GM12878 (cell line): ENCODE results near the gene ITGAL. TPM values are rescaled to one million over a fixed set of nuclear protein-coding genes. Genes with fewer than 3 reads are reported as not detected.

Source experiments
- ATAC-seq: fragments of 200-7000 bp; cut with Tn5 transposase; 3 replicates; pipeline ENCODE4 v1.9.1; 2020; ENCODE audit warnings: mild to moderate bottlenecking, moderate library complexity
- BruUV-seq: library from RNA; stranded (reverse); fragments of 400-500 nt; replicated peaks from 2 replicates; lab custom pipeline; 2021; lab: Mats Ljungman, UMichigan
- CTCF ChIA-PET: fragments of 300-600 bp; sonication (Branson Sonifier 250); formaldehyde crosslinking; extraction: SDS; loops from one replicate; lab custom pipeline; 2021; ENCODE audit warnings: inconsistent platforms; lab: Yijun Ruan, JAX
- POLR2A ChIA-PET: fragments of 350-600 bp; formaldehyde crosslinking; extraction: SDS; loops from one replicate; lab custom pipeline; 2021; ENCODE audit warnings: inconsistent platforms; lab: Charles Lee
- RAD21 ChIA-PET: fragments of 300-600 bp; sonication (Branson Sonifier 250); formaldehyde crosslinking; loops from one replicate; lab custom pipeline; 2023; ENCODE audit warnings: antibody characterized with exemption; ENCODE audit not compliant: unreplicated experiment; lab: Charles Lee
- SMC1A ChIA-PET: fragments of 300-600 bp; sonication (Branson Sonifier 250); formaldehyde crosslinking; loops from one replicate; lab custom pipeline; 2023; ENCODE audit not compliant: unreplicated experiment, uncharacterized antibody; lab: Charles Lee
- DNase-seq: peaks from one replicate; pipeline ENCODE4 v3.0.0-alpha.2; 2011; ENCODE audit warnings: low read depth, low spot score
- FAIRE-seq: peaks from 3 replicates; lab custom pipeline; 2011; peaks lifted over from hg19 to GRCh38; lab: Jason Lieb, UNC
- H2AFZ ChIP-seq: 2 replicates; pipeline ENCODE4 v1.6.0; 2011; ENCODE audit warnings: low read depth, low read length, control low read depth; ENCODE audit not compliant: control insufficient read depth
- H3K27ac ChIP-seq: 2 replicates; pipeline ENCODE4 v1.5.1; 2011; ENCODE audit warnings: control low read depth; ENCODE audit not compliant: control insufficient read depth, insufficient read depth
- H3K27me3 ChIP-seq, 2 experiments: replicated peaks in 1 of 2; 2 replicates each; pipeline versions ENCODE4 v1.6.0 to v1.6.1; 2011; ENCODE audit warnings: low read length in 1 of 2; ENCODE audit not compliant: control insufficient read depth in 2 of 2, insufficient read depth in 2 of 2
- H3K36me3 ChIP-seq, 2 experiments: 2 replicates each; pipeline ENCODE4 v1.5.1; 2011; ENCODE audit warnings: low read length in 1 of 2; ENCODE audit not compliant: control insufficient read depth in 2 of 2, insufficient read depth in 2 of 2
- H3K4me1 ChIP-seq: 2 replicates; pipeline ENCODE4 v1.6.1; 2011; ENCODE audit warnings: mild to moderate bottlenecking, low read length, moderate library complexity, mixed read lengths; ENCODE audit not compliant: control insufficient read depth, insufficient read depth
- H3K4me2 ChIP-seq: 2 replicates; pipeline ENCODE4 v1.6.0; 2011; ENCODE audit warnings: control low read depth; ENCODE audit not compliant: control insufficient read depth, insufficient read depth
- H3K4me3 ChIP-seq: fragments of 200-600 bp; sonication (generic); 2 replicates; pipeline ENCODE4 v1.5.1; 2016
- H3K79me2 ChIP-seq: 2 replicates; pipeline ENCODE4 v1.6.0; 2011; ENCODE audit warnings: low read length; ENCODE audit not compliant: control insufficient read depth, insufficient read depth
- H3K9ac ChIP-seq: 2 replicates; pipeline ENCODE4 v1.8.0; 2011; ENCODE audit warnings: low read length, control low read depth, mixed read lengths; ENCODE audit not compliant: control insufficient read depth, insufficient read depth
- H3K9me3 ChIP-seq: replicated peaks from 3 replicates; pipeline ENCODE4 v1.5.1; 2011; ENCODE audit warnings: mild to moderate bottlenecking, low read length; ENCODE audit not compliant: control insufficient read depth, insufficient read depth
- H4K20me1 ChIP-seq: 2 replicates; pipeline ENCODE4 v1.6.0; 2011; ENCODE audit not compliant: control insufficient read depth, insufficient read depth
- ESRRA ChIP-seq: IDR thresholded peaks from 2 replicates; pipeline ENCODE4 v1.6.1; 2012; ENCODE audit warnings: mild to moderate bottlenecking, low read length, improper control_type of control experiment
- LARP7 ChIP-seq: fragments of 450-650 bp; IDR thresholded peaks from 2 replicates; pipeline ENCODE4 v1.6.1; 2017; ENCODE audit warnings: mild to moderate bottlenecking
- NR2F1 ChIP-seq: fragments of 450-650 bp; conservative IDR thresholded peaks from 2 replicates; pipeline ENCODE4 v1.6.1; 2017; ENCODE audit warnings: mild to moderate bottlenecking
- SREBF2 ChIP-seq: IDR thresholded peaks from 2 replicates; pipeline ENCODE4 v1.6.1; 2012; ENCODE audit warnings: mild to moderate bottlenecking, low read length
- WGBS: methylation state at CpG from one replicate; pipeline ENCODE4 v1.1.6; 2016; ENCODE audit warnings: low lambda C conversion rate; ENCODE audit not compliant: insufficient replicate concordance, insufficient coverage; ENCODE audit errors: missing lambda C conversion rate; 5-methylcytosine and 5-hydroxymethylcytosine counted together
- in situ Hi-C: fragments of 300-500 bp; cut with MboI; formaldehyde crosslinking; loops from 9 replicates; pipeline ENCODE4 v1.14.3; 2018; ENCODE audit warnings: mixed read lengths
- intact Hi-C: fragments of 100-400 bp; cut with micrococcal nuclease; formaldehyde crosslinking; loops from one replicate; pipeline ENCODE4 v1.14.2; 2022; ENCODE audit not compliant: unreplicated experiment
- polyA plus RNA-seq, 11 experiments: library from polyadenylated mRNA; depleted of rRNA in 4 of 11; unstranded in 6 of 11; stranded (reverse) in 5 of 11; fragments of >200 nt; fragmentation: Nextera tagmentation in 4 of 11; fragmentation: Illumina TruSeq in 1 of 11; extraction: Ambion mirVana in 4 of 11; extraction: Trizol in 1 of 11; gene quantifications; 1 replicate in 1 of 11; 2 replicates in 10 of 11; pipeline versions ENCODE4 v1.2.1 to v1.2.3, GENCODE V29; 2011 to 2016; ENCODE audit warnings: inconsistent platforms in 2 of 11, missing spikeins in 2 of 11, low read depth in 1 of 11
- total RNA-seq, 4 experiments: library from RNA; depleted of rRNA in 3 of 4; stranded (reverse); fragments of >200 nt in 3 of 4; fragmentation: Illumina TruSeq in 1 of 4; extraction: Trizol in 1 of 4; gene quantifications; 2 replicates each; pipeline versions ENCODE4 v1.2.1 to v1.2.3, GENCODE V29; 2013 to 2021
- TF ChIP-seq, protein P1 (sequence below): fragments of 450-650 bp; IDR thresholded peaks from 2 replicates; pipeline ENCODE4 v1.6.1; 2016; ENCODE audit warnings: mild to moderate bottlenecking

Gene ITGAL
- total and polyA plus RNA-seq, 10 of the 15 experiments (the other 5 are each of a cell fraction or from before 2014, with no cell fraction given), result 10.7 to 170 (median 96.9) TPM

DNA sequence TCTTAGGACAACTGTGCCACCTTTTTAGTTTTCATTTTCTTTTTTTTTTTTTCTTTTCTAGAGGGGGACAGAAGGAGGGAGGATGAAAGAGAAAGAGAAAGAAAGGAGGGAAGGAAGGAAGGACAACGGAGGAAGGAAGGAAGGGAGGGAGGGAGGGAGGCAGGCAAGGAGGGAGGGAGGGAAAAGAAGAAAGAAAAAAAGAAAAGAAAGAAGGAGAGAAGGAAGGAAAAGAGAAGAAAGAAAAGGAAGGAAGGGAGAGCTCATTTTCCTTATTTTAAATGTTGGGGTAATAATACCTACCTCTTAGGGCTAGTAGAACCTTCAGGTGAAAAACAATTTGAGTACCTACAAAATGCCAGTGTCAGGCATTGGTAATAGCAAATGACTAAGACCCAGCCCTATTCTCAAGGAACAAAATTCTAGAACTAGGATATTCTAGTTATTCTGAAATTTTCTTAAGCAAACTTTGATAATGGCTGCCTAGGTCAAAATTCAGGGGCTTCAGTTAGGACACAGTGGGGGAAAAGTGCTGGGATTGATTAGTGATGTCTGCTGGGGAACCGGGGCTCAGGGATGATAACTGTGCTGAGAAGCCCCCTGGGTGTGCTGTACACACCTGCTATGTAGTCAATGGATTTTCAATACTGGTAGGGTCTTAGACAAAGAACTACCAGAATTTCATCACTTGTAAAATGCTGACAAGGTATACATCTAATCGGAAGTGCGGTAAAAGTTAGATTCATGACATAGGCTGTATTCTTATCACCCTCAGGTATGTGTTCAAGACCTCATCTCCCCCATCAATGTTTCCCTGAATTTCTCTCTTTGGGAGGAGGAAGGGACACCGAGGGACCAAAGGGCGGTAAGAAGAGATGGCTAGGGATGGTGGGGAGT is 31.1 kb downstream of the ITGAL start:
- intact Hi-C loops, result no loop called here

More for the DNA sequence above, 31.1 kb downstream of the ITGAL start:
- TF ChIP-seq, protein P1, sequence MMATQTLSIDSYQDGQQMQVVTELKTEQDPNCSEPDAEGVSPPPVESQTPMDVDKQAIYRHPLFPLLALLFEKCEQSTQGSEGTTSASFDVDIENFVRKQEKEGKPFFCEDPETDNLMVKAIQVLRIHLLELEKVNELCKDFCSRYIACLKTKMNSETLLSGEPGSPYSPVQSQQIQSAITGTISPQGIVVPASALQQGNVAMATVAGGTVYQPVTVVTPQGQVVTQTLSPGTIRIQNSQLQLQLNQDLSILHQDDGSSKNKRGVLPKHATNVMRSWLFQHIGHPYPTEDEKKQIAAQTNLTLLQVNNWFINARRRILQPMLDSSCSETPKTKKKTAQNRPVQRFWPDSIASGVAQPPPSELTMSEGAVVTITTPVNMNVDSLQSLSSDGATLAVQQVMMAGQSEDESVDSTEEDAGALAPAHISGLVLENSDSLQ, result no peak
- no peak for TF ChIP-seq ESRRA
- TF ChIP-seq SREBF2, result no peak
- no peak for TF ChIP-seq NR2F1
- no peak for TF ChIP-seq LARP7
- ChIA-PET SMC1A (interaction anchor here (1.3 kb wide), 1 partner anchor 125 kb away, joined by 3 read pairs; no protein-coding TSS in a partner anchor), POLR2A (no interaction called here), CTCF (interaction anchor here (1.0 kb wide), 1 partner anchor 23 kb away, joined by 3 read pairs; no protein-coding TSS in a partner anchor), RAD21 (interaction anchor here (0.6 kb wide), 1 partner anchor 259 kb away, joined by 3 read pairs; no protein-coding TSS in a partner anchor)
- Histone ChIP-seq H3K79me2 (no peaks in the 10 kb centered on the region), H3K27me3 (no peaks in the 10 kb centered on the region), H3K27ac (no peak overlapping the region), H3K36me3 (peaks cover 7 to 27% of the 10 kb centered on the region in 2 experiments), H2AFZ (no peak overlapping the region), H3K9me3 (no peaks in the 10 kb centered on the region), H3K4me1 (no peaks in the 10 kb centered on the region), H4K20me1 (no peaks in the 10 kb centered on the region), H3K4me3 (no peak overlapping the region), H3K9ac (no peak overlapping the region), H3K4me2 (no peak overlapping the region)
- ATAC-seq (no peak), FAIRE-seq (no peak), DNase-seq (no peak)
- WGBS, result 83% methylated on average over 6 of the region's 6 CpGs
- no TSS peak for BruUV-seq
- in situ Hi-C loops, result no loop called here
